ENCODE data around the gene G3BP1.

- TF ChIP-seq CTCF (IDR thresholded peaks at IDR 0.05) = no peak
- TF ChIP-seq POLR2AphosphoS5 (IDR thresholded peaks at IDR 0.05) = no peak
Measured at GRCh38 chr5:151740958-151741373, 30.8 kb upstream of the G3BP1 start.

All from gastroesophageal sphincter (tissue), 3 donors.